Pancreas (tissue), 10 donors: ENCODE measurements around the gene CARS2. TPM values are rescaled to one million over a fixed set of nuclear protein-coding genes. Genes with fewer than 3 reads are reported as not detected.

Experiments
- ATAC-seq, 4 donors: fragments of 200-7000 bp; cut with Tn5 transposase; one replicate each; pipeline versions ENCODE4 v1.8.0 to v1.9.1; 2020; ENCODE audit warnings: mild to moderate bottlenecking in 4 of 4, moderate library complexity in 4 of 4
- DNase-seq, 6 donors: peaks; one replicate each; pipeline ENCODE4 v3.0.0-alpha.2; 2020
- FAIRE-seq: peaks from 2 replicates; lab custom pipeline; 2012; peaks lifted over from hg19 to GRCh38; lab: Jason Lieb, UNC
- H3K27ac ChIP-seq, 4 donors: fragments of 200-600 bp; sonication (generic); 1 replicate in 3 of 4; 2 replicates in 1 of 4; pipeline versions ENCODE4 v1.5.0 to v1.8.0; 2020
- H3K27me3 ChIP-seq, 4 donors: fragments of 200-600 bp; one replicate each; pipeline ENCODE4 v1.8.0; 2021
- H3K36me3 ChIP-seq, 3 donors: fragments of 200-600 bp; sonication (generic) in 1 of 3; one replicate each; pipeline versions ENCODE4 v1.5.0 to v1.8.0; 2020 to 2021
- H3K4me1 ChIP-seq, 3 donors: fragments of 200-600 bp; one replicate each; pipeline ENCODE4 v1.8.0; 2021
- H3K4me3 ChIP-seq, 4 donors: fragments of 200-600 bp; sonication (generic) in 2 of 4; one replicate each; pipeline versions ENCODE4 v1.5.0 to v1.8.0; 2020 to 2021
- H3K9me3 ChIP-seq, 4 donors: fragments of 200-600 bp; one replicate each; pipeline ENCODE4 v1.8.0; 2021
- WGBS, 2 donors: extraction: QIAGEN DNeasy Blood & Tissue Kit; methylation state at CpG; one replicate each; pipeline ENCODE4 v1.1.7; 2013; 5-methylcytosine and 5-hydroxymethylcytosine counted together
- intact Hi-C, 3 donors: fragments of 100-400 bp; cut with DNase I; formaldehyde crosslinking; loops; one replicate each; pipeline versions ENCODE4 v1.11.1 to v1.14.2; 2022
- polyA plus RNA-seq, 2 donors: library from polyadenylated mRNA; stranded (reverse); fragments of 200-250 nt; gene quantifications; one replicate each; pipeline ENCODE4 v1.2.3, GENCODE V29; 2013
- total RNA-seq, 6 donors: library from RNA; stranded (reverse); fragmentation: NEBNext Ultra II Directional in 4 of 6; extraction: Animal tissue kit (Norgen Biotek cat#: 25700) in 4 of 6; gene quantifications; one replicate each; pipeline versions ENCODE4 v1.2.1 to v1.2.4, GENCODE V29; 2021 to 2023
- TF ChIP-seq, protein P1 (sequence below), 4 donors: fragments of 200-600 bp; sonication (generic) in 3 of 4; IDR thresholded peaks; one replicate each; pipeline versions ENCODE4 v1.5.0 to v1.8.0; 2021; ENCODE audit warnings: antibody characterized with exemption in 4 of 4
- donor health status: healthy with polysubstance abuse.
- donor health status: DM: no; HTN: no; CAD: no; lungs with moderate emphysema.
- donor health status: DM: no; HTN: no; CAD: no.
- donor health status: control.
- donor health status: control.
- donor health status: Bipolar disorder and iron deficiency.
- donor health status: DM: yes; HTN: yes; CAD: no.
- donor health status: DM: no; HTN: no; CAD: no.
- donor health status: DM: no; HTN: no; CAD: no.
- donor health status: DM: yes; HTN: yes; CAD: no.

CARS2 gene
- total and polyA plus RNA-seq, 8 donors: 18.2 to 98.7 (median 23.7) TPM

DNA sequence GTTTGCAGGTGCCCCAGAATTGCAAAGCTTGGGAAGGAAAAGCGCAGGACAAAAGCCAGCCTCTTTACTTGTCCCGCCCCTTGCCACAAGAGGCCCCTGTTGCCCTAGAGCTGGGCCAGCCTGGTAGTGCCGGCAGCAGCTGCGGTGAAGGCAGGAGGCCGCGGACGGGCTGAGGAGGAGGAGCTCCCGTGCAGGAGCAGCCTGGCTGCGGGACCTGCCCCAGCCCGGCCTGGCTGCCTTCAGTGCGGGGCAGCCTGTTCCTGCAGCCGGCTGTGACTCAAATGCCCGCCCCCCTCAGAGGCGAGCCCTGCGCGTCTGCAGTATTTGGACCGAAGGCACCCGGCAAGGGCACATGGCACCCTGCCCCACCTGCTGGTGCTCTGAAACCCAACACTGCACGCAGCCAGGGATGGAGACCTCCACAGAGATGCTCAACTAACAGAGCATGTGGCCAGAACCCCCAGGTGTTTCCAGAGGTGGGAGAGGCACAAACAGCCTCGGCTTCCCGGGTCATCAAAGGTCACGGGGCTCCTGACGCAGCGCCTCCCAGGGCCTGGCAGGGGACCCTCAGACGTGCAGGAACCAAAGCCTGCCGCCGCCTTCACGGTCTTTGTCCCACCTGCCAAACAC lies 60.9 kb downstream of the CARS2 start:
- Histone ChIP-seq H3K9me3 (no peaks in the 10 kb centered on the region), H3K27ac (no peak overlapping the region), H3K4me1 (peaks cover 0 to 4% (median 0%) of the 10 kb centered on the region in 3 donors), H3K27me3 (no peaks in the 10 kb centered on the region), H3K36me3 (peaks cover 0 to 21% (median 3%) of the 10 kb centered on the region in 3 donors), H3K4me3 (no peak overlapping the region)
- intact Hi-C loops: no loop called here
- peak in 5 of 6 donors; percentile 46 to 86 (median 63) for DNase-seq
- TF ChIP-seq, protein P1, sequence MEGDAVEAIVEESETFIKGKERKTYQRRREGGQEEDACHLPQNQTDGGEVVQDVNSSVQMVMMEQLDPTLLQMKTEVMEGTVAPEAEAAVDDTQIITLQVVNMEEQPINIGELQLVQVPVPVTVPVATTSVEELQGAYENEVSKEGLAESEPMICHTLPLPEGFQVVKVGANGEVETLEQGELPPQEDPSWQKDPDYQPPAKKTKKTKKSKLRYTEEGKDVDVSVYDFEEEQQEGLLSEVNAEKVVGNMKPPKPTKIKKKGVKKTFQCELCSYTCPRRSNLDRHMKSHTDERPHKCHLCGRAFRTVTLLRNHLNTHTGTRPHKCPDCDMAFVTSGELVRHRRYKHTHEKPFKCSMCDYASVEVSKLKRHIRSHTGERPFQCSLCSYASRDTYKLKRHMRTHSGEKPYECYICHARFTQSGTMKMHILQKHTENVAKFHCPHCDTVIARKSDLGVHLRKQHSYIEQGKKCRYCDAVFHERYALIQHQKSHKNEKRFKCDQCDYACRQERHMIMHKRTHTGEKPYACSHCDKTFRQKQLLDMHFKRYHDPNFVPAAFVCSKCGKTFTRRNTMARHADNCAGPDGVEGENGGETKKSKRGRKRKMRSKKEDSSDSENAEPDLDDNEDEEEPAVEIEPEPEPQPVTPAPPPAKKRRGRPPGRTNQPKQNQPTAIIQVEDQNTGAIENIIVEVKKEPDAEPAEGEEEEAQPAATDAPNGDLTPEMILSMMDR (IDR thresholded peaks at IDR 0.05): no peak
- WGBS, 2 donors: 35 to 40% methylated on average over 24 to 28 of the region's 28 CpGs
- peak; percentile 55 to 83 (median 80) for ATAC-seq
- no peak for FAIRE-seq

DNA sequence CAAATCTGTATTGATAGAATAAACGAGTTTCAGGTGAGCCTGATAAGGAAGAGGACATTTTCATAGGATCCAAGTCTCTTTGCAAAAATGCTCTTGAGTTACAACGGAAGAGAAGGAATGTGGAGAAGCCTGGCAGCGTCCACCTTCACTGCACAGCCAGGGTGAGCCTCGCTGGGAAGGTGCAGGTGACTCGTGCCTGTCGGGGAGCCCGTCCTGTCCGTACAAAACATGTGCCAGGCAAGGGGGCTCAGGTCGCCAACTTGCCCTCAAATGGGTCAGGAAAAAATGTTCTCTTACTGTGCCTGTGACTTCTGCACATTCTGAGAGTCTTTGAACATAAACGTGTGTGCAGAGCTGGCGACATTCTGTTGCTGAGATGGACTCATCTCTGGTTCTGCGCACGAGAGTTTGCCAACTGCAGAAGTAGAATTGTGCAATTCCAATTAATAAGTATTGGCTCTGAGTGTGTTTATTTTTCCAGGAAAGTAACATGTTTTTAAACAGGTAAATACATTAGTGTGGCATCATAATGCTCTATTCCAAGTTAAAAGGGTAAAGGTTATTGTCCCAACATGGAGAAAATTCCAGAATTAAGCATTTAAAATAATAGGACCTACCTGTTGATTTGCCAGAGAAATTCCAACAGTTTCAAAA lies 62.0 kb downstream of the CARS2 start:
- DNase-seq: no peak
- H3K27me3 ChIP-seq: no peaks in the 10 kb centered on the region
- no peak overlapping the region for H3K4me3 ChIP-seq
- WGBS, 2 donors: 76 to 80% methylated on average over 13 of the region's 13 CpGs
- H3K9me3 ChIP-seq: no peaks in the 10 kb centered on the region
- FAIRE-seq: no peak
- TF ChIP-seq, protein P1 (IDR thresholded peaks at IDR 0.05): no peak
- no peak for ATAC-seq
- H3K27ac ChIP-seq: no peak overlapping the region
- H3K36me3 ChIP-seq: peaks cover 2 to 29% (median 3%) of the 10 kb centered on the region in 3 donors
- intact Hi-C loops: no loop called here
- peaks cover 0 to 4% (median 0%) of the 10 kb centered on the region in 3 donors for H3K4me1 ChIP-seq

DNA sequence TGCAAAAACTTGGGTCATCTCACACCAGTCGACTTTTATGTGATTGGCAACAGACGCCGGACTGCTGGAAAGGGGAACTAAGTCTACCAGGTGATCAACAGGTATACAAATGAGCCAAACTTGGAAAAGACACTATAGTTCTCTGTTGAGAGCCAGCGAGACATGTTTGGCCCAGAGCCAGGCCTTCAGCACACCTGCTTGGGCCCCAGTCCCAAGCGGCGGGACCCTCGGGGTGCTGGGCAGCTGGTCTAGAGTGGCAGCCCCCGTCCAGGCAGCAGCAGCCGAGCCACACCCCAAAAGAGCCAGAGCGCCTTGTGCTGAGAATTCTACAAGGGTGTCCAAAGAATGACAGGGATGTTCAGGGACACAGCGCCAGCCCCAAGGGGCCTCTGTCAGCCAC lies 62.6 kb downstream of the CARS2 start:
- no peak overlapping the region for H3K4me3 ChIP-seq
- H3K4me1 ChIP-seq: peaks cover 0 to 4% (median 0%) of the 10 kb centered on the region in 3 donors
- H3K27me3 ChIP-seq: no peaks in the 10 kb centered on the region
- intact Hi-C loops: no loop called here
- TF ChIP-seq, protein P1 (IDR thresholded peaks at IDR 0.05): no peak
- DNase-seq: no peak
- 69 to 72% methylated on average over 11 of the region's 11 CpGs for WGBS, 2 donors
- ATAC-seq: no peak
- H3K36me3 ChIP-seq: peaks cover 2 to 35% (median 7%) of the 10 kb centered on the region in 3 donors
- no peak overlapping the region for H3K27ac ChIP-seq
- no peak for FAIRE-seq
- H3K9me3 ChIP-seq: no peaks in the 10 kb centered on the region

DNA sequence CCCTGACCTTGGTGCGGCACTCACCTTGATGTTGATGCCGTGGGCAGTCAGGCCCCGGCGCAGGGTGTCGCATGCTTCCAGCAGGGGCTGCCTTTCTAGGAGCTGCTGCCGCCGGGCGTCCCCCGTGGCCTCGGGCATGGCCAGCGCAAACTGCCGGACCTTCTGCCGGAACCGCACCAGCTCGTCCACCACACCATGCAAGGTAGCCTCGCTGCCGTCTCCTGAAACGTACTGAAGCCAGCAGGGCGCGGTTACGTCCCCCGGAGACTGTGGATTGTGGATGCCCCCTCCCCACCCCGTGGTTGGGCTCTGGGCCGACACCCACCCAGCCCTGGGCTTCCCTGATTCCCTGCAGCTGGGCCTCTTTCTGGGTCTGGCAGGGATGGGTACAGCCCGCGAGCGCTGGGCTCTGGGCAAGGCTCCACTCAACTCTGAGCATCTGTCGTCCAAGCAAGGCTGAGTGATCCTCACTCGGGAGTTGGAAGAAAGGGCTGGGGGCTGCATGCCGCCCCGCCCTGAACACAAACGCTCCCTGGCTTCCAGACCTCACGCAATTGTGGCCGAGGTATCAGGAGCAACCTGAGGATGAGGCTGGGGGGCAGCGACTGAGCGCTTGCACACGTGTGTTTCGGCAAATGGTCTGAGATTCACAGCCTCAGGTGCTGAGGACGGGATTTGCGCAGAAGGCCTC lies 63.5 kb downstream of the CARS2 start:
- H3K9me3 ChIP-seq: no peaks in the 10 kb centered on the region
- no peak overlapping the region for H3K27ac ChIP-seq
- peaks cover 2 to 43% (median 10%) of the 10 kb centered on the region in 3 donors for H3K36me3 ChIP-seq
- ATAC-seq: no peak
- intact Hi-C loops: no loop called here
- H3K4me1 ChIP-seq: peaks cover 0 to 4% (median 0%) of the 10 kb centered on the region in 3 donors
- TF ChIP-seq, protein P1 (IDR thresholded peaks at IDR 0.05): no peak
- H3K27me3 ChIP-seq: no peaks in the 10 kb centered on the region
- DNase-seq: no peak
- 93 to 94% methylated on average over 40 of the region's 40 CpGs for WGBS, 2 donors
- H3K4me3 ChIP-seq: no peak overlapping the region
- no peak for FAIRE-seq
